ENCODE measurements around the gene RALGPS2. TPM values are rescaled to one million over a fixed set of nuclear protein-coding genes. Genes with fewer than 3 reads are reported as not detected.

RALGPS2 gene
- total and polyA plus RNA-seq, 9 of the 15 experiments (the other 6 are each of a cell fraction or from before 2014, with no cell fraction given), result 0.28 to 6.5 (median 2.6) TPM

DNA sequence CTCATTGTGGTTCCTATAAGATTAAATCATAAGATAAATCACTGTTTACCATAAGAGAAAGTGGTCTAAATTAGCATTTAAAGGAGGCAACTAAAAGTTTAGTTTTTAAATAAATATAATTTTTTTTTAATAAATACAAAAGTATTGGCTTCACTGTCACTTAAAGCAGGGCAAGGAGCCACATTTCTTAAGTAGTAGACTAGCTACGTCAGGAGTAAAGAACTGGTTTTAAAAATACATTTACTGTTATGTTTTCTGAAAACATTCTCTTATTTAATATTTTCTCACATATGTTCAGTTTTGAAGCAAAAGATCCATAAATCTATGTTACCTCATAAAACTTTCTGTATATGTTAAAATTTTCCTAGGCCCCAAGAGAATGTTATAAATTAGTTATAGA, 143.7 kb downstream of the RALGPS2 start:
- DNase-seq (ENCODE audit: extremely low read depth in 1 of 4, low spot score in 3 of 4) (no peak), FAIRE-seq (no peak), ATAC-seq (no peak)
- in situ Hi-C loops (cut with MboI), result no loop called here
- Histone ChIP-seq H3K36me3 (ENCODE audit: control insufficient read depth, insufficient read depth, low read length) (no peaks in the 10 kb centered on the region), H3K4me3 (no peak overlapping the region), H3K4me2 (ENCODE audit: insufficient read depth, low read length) (no peak overlapping the region), H2AFZ (ENCODE audit: low read depth, low read length) (no peak overlapping the region), H3K27ac (ENCODE audit: extremely low read depth, low read depth, low read length) (no peak overlapping the region), H3K79me2 (ENCODE audit: control insufficient read depth, insufficient read depth, low read length) (no peaks in the 10 kb centered on the region), H3K4me1 (replicated peaks in 1 of 2; ENCODE audit: control insufficient read depth in 2 of 2, insufficient read depth in 2 of 2, low read length in 2 of 2) (no peaks in the 10 kb centered on the region), H3K9me3 (replicated peaks; ENCODE audit: control insufficient read depth, insufficient read depth, low read depth, low read length) (no peaks in the 10 kb centered on the region), H3K9ac (ENCODE audit: insufficient read depth in 1 of 2, low read depth in 2 of 2, low read length in 2 of 2) (no peak overlapping the region), H3K27me3 (ENCODE audit: control insufficient read depth in 2 of 2, insufficient read depth in 2 of 2, low read length in 2 of 2) (peaks cover 5 to 7% of the 10 kb centered on the region in 2 experiments; a peak in 3 of 5 replicates), H3K9me1 (ENCODE audit: control insufficient read depth, insufficient read depth, low read length) (no peaks in the 10 kb centered on the region), H4K20me1 (replicated peaks; ENCODE audit: control insufficient read depth, insufficient read depth, low read length) (no peaks in the 10 kb centered on the region)
- ChIA-PET POLR2A (interaction anchor here (0.6 kb wide), 1 partner anchor 25 kb away, joined by 4 read pairs; no protein-coding TSS in a partner anchor), CTCF (ENCODE audit: low intra/inter-chr PET ratio) (no interaction called here)
- intact Hi-C loops (cut with micrococcal nuclease), result no loop called here
- no peak for TF ChIP-seq NFIC (IDR thresholded peaks at IDR 0.05)
- TF ChIP-seq HBP1 (CRISPR knock-in tag; IDR thresholded peaks at IDR 0.05), result no peak
- no peak for TF ChIP-seq TSC22D4 (tag; IDR thresholded peaks at IDR 0.05)
- no peak for TF ChIP-seq ETV6 (IDR thresholded peaks at IDR 0.05; ENCODE audit: borderline replicate concordance in 1 of 2, low read depth in 2 of 2, low read length in 1 of 2)
- no peak for TF ChIP-seq ETV6 (CRISPR knock-in tag; IDR thresholded peaks at IDR 0.05; ENCODE audit: borderline replicate concordance)
- TF ChIP-seq, protein P1, sequence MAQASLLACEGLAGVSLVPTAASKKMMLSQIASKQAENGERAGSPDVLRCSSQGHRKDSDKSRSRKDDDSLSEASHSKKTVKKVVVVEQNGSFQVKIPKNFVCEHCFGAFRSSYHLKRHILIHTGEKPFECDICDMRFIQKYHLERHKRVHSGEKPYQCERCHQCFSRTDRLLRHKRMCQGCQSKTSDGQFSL (CRISPR knock-in tag; IDR thresholded peaks at IDR 0.05), result no peak
- TF ChIP-seq, protein P1 (tag; IDR thresholded peaks at IDR 0.05), result no peak
- TF ChIP-seq KAT8 (IDR thresholded peaks at IDR 0.05; ENCODE audit: low read depth), result no peak
- no peak for TF ChIP-seq SMAD1 (IDR thresholded peaks at IDR 0.05; ENCODE audit: low read depth, low read length, partially characterized antibody)
- TF ChIP-seq ZNF561 (CRISPR knock-in tag; conservative IDR thresholded peaks at IDR 0.05), result no peak
- no peak for TF ChIP-seq HNRNPK (IDR thresholded peaks at IDR 0.05; ENCODE audit: low read depth, low read length, poor library complexity, severe bottlenecking)
- TF ChIP-seq KLF13 (tag; IDR thresholded peaks at IDR 0.05; ENCODE audit: borderline replicate concordance, low read depth), result no peak
- TF ChIP-seq, protein P2, sequence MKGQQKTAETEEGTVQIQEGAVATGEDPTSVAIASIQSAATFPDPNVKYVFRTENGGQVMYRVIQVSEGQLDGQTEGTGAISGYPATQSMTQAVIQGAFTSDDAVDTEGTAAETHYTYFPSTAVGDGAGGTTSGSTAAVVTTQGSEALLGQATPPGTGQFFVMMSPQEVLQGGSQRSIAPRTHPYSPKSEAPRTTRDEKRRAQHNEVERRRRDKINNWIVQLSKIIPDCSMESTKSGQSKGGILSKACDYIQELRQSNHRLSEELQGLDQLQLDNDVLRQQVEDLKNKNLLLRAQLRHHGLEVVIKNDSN (CRISPR knock-in tag; IDR thresholded peaks at IDR 0.05), result no peak
- TF ChIP-seq ETV1 (tag; conservative IDR thresholded peaks at IDR 0.05; ENCODE audit: low read depth), result no peak
- no peak for TF ChIP-seq SRSF7 (optimal IDR thresholded peaks at IDR 0.05; ENCODE audit: low read depth, low read length)
- TF ChIP-seq, protein P3, sequence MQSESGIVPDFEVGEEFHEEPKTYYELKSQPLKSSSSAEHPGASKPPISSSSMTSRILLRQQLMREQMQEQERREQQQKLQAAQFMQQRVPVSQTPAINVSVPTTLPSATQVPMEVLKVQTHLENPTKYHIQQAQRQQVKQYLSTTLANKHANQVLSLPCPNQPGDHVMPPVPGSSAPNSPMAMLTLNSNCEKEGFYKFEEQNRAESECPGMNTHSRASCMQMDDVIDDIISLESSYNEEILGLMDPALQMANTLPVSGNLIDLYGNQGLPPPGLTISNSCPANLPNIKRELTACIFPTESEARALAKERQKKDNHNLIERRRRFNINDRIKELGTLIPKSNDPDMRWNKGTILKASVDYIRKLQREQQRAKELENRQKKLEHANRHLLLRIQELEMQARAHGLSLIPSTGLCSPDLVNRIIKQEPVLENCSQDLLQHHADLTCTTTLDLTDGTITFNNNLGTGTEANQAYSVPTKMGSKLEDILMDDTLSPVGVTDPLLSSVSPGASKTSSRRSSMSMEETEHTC (IDR thresholded peaks at IDR 0.05), result no peak
- no peak for TF ChIP-seq EP400 (IDR thresholded peaks at IDR 0.05)
- BruUV-seq (replicated peaks), result no TSS peak
- 12% methylated on average over 1 of the region's 1 CpG for WGBS (ENCODE audit: insufficient coverage, low coverage, missing lambda C conversion rate)
